Karpas-422 (cell line): ENCODE data around the gene AKT3. TPM values are rescaled to one million over a fixed set of nuclear protein-coding genes. Genes with fewer than 3 reads are reported as not detected.
A peak's percentile ranks its signal among the peaks of the same experiment; 100 is the strongest.

Experiments used
- DNase-seq: peaks from one replicate; pipeline ENCODE4 v3.0.0-alpha.2; 2015
- H2AFZ ChIP-seq: fragments of 200-600 bp; sonication (generic); 2 replicates; pipeline ENCODE4 v1.6.1; 2014; ENCODE audit warnings: antibody characterized with exemption, low read length, mixed read lengths
- H3K27ac ChIP-seq: fragments of 200-600 bp; sonication (generic); 2 replicates; pipeline ENCODE4 v1.5.1; 2014; ENCODE audit warnings: mild to moderate bottlenecking, low read length, moderate library complexity
- H3K27me3 ChIP-seq: fragments of 200-600 bp; sonication (generic); 2 replicates; pipeline ENCODE4 v1.6.1; 2014; ENCODE audit warnings: low read length, mixed read lengths
- H3K36me3 ChIP-seq: fragments of 200-600 bp; sonication (generic); 2 replicates; pipeline ENCODE4 v1.6.1; 2014; ENCODE audit warnings: low read length, mixed read lengths; ENCODE audit not compliant: insufficient read depth
- H3K4me1 ChIP-seq: fragments of 200-600 bp; sonication (generic); 2 replicates; pipeline ENCODE4 v1.6.1; 2014; ENCODE audit warnings: mild to moderate bottlenecking, low read length, mixed read lengths
- H3K4me2 ChIP-seq: fragments of 200-600 bp; sonication (generic); 2 replicates; pipeline ENCODE4 v1.6.1; 2014; ENCODE audit warnings: low read length, low read depth, mild to moderate bottlenecking; ENCODE audit not compliant: poor library complexity, severe bottlenecking
- H3K4me3 ChIP-seq: fragments of 200-600 bp; sonication (generic); 2 replicates; pipeline ENCODE4 v1.5.1; 2014; ENCODE audit warnings: mild to moderate bottlenecking, antibody characterized with exemption, low read length, mixed read lengths
- H3K79me2 ChIP-seq: fragments of 200-600 bp; sonication (generic); 2 replicates; pipeline ENCODE4 v1.6.1; 2014; ENCODE audit warnings: mild to moderate bottlenecking, low read length, mixed read lengths
- H3K9ac ChIP-seq: fragments of 200-600 bp; sonication (generic); 2 replicates; pipeline ENCODE4 v1.6.0; 2014; ENCODE audit warnings: low read length
- H3K9me2 ChIP-seq: fragments of 200-600 bp; sonication (generic), shearing (Covaris generic); replicated peaks from 2 replicates; pipeline ENCODE4 v1.6.0; 2014; ENCODE audit warnings: mild to moderate bottlenecking, low read length, moderate library complexity; ENCODE audit not compliant: insufficient read depth
- H3K9me3 ChIP-seq: fragments of 300-700, 200-600 bp; sonication (generic); 2 replicates; pipeline ENCODE4 v1.6.1; 2014; ENCODE audit warnings: low read length, mixed read lengths
- H4K20me1 ChIP-seq: fragments of 200-600 bp; sonication (generic); 2 replicates; pipeline ENCODE4 v1.6.1; 2014; ENCODE audit warnings: mild to moderate bottlenecking, antibody characterized with exemption, low read length, low read depth; ENCODE audit not compliant: insufficient read depth
- total RNA-seq: library from RNA; depleted of rRNA; stranded (reverse); fragments of >200 nt; shearing (Covaris generic); gene quantifications from 2 replicates; pipeline ENCODE4 v1.2.3, GENCODE V29; 2014; ENCODE audit warnings: low replicate concordance

AKT3 gene
- total RNA-seq, 1 experiment from 2014 or later, result 0.11 TPM

GRCh38 chr1:243763806-243764205, 86.2 kb downstream of the AKT3 start:
- Histone ChIP-seq H3K9ac (no peak overlapping the region), H3K79me2 (no peaks in the 10 kb centered on the region), H2AFZ (no peak overlapping the region), H3K27me3 (no peaks in the 10 kb centered on the region), H3K4me2 (no peak overlapping the region), H3K9me3 (no peaks in the 10 kb centered on the region), H3K9me2 (no peaks in the 10 kb centered on the region), H4K20me1 (no peaks in the 10 kb centered on the region), H3K27ac (no peak overlapping the region), H3K4me1 (no peaks in the 10 kb centered on the region), H3K36me3 (no peaks in the 10 kb centered on the region), H3K4me3 (no peak overlapping the region)
- no peak for DNase-seq

- H3K27ac ChIP-seq, result no peak overlapping the region
- no peak overlapping the region for H3K4me3 ChIP-seq
- no peak for DNase-seq
- H3K4me2 ChIP-seq, result no peak overlapping the region
- no peak overlapping the region for H3K9ac ChIP-seq
- no peaks in the 10 kb centered on the region for H3K9me3 ChIP-seq
- no peak overlapping the region for H2AFZ ChIP-seq
- H3K36me3 ChIP-seq, result no peaks in the 10 kb centered on the region
- H3K4me1 ChIP-seq, result no peaks in the 10 kb centered on the region
- H3K79me2 ChIP-seq, result no peaks in the 10 kb centered on the region
- H3K27me3 ChIP-seq, result no peaks in the 10 kb centered on the region
- H3K9me2 ChIP-seq, result no peaks in the 10 kb centered on the region
- H4K20me1 ChIP-seq, result no peaks in the 10 kb centered on the region
Observed at GRCh38 chr1:243758647-243759046, 91.4 kb downstream of the AKT3 start.

- Histone ChIP-seq H3K9ac (no peak overlapping the region), H3K79me2 (no peaks in the 10 kb centered on the region), H3K27me3 (no peaks in the 10 kb centered on the region), H3K9me2 (no peaks in the 10 kb centered on the region), H4K20me1 (no peaks in the 10 kb centered on the region), H3K27ac (no peak overlapping the region), H3K4me3 (no peak overlapping the region), H3K36me3 (no peaks in the 10 kb centered on the region), H3K4me2 (no peak overlapping the region), H3K9me3 (no peaks in the 10 kb centered on the region), H3K4me1 (no peaks in the 10 kb centered on the region), H2AFZ (no peak overlapping the region)
- no peak for DNase-seq
Observed at GRCh38 chr1:243756529-243756928, 93.5 kb downstream of the AKT3 start.

GRCh38 chr1:243754348-243754747, 95.7 kb downstream of the AKT3 start:
- no peaks in the 10 kb centered on the region for H3K4me1 ChIP-seq
- no peaks in the 10 kb centered on the region for H3K27me3 ChIP-seq
- H3K36me3 ChIP-seq, result no peaks in the 10 kb centered on the region
- no peaks in the 10 kb centered on the region for H4K20me1 ChIP-seq
- H2AFZ ChIP-seq, result no peak overlapping the region
- no peaks in the 10 kb centered on the region for H3K79me2 ChIP-seq
- no peaks in the 10 kb centered on the region for H3K9me2 ChIP-seq
- DNase-seq, result no peak
- no peaks in the 10 kb centered on the region for H3K9me3 ChIP-seq
- H3K4me2 ChIP-seq, result no peak overlapping the region
- H3K9ac ChIP-seq, result no peak overlapping the region
- no peak overlapping the region for H3K4me3 ChIP-seq
- H3K27ac ChIP-seq, result no peak overlapping the region

GRCh38 chr1:243751506-243751905, 98.5 kb downstream of the AKT3 start:
- Histone ChIP-seq H3K4me2 (no peak overlapping the region), H2AFZ (no peak overlapping the region), H3K27ac (no peak overlapping the region), H3K4me1 (no peaks in the 10 kb centered on the region), H3K9ac (no peak overlapping the region), H4K20me1 (no peaks in the 10 kb centered on the region), H3K9me2 (no peaks in the 10 kb centered on the region), H3K4me3 (no peak overlapping the region), H3K9me3 (no peaks in the 10 kb centered on the region), H3K27me3 (no peaks in the 10 kb centered on the region), H3K79me2 (no peaks in the 10 kb centered on the region), H3K36me3 (no peaks in the 10 kb centered on the region)
- no peak for DNase-seq

- Histone ChIP-seq H2AFZ (no peak overlapping the region), H3K9me3 (no peaks in the 10 kb centered on the region), H3K79me2 (no peaks in the 10 kb centered on the region), H3K36me3 (no peaks in the 10 kb centered on the region), H3K4me1 (no peaks in the 10 kb centered on the region), H3K4me3 (no peak overlapping the region), H4K20me1 (no peaks in the 10 kb centered on the region), H3K9ac (no peak overlapping the region), H3K4me2 (no peak overlapping the region), H3K9me2 (no peaks in the 10 kb centered on the region), H3K27me3 (no peaks in the 10 kb centered on the region), H3K27ac (no peak overlapping the region)
- DNase-seq, result peak; percentile 83
Observed at GRCh38 chr1:243748706-243749283, 101.2 kb downstream of the AKT3 start.

- Histone ChIP-seq H3K27me3 (no peaks in the 10 kb centered on the region), H3K9me3 (no peaks in the 10 kb centered on the region), H3K79me2 (no peaks in the 10 kb centered on the region), H3K36me3 (no peaks in the 10 kb centered on the region), H3K4me3 (no peak overlapping the region), H3K4me1 (no peaks in the 10 kb centered on the region), H3K27ac (no peak overlapping the region), H2AFZ (no peak overlapping the region), H3K9me2 (no peaks in the 10 kb centered on the region), H3K4me2 (no peak overlapping the region), H4K20me1 (no peaks in the 10 kb centered on the region), H3K9ac (no peak overlapping the region)
- no peak for DNase-seq
Observed at GRCh38 chr1:243748227-243748626, 101.8 kb downstream of the AKT3 start.

GRCh38 chr1:243746751-243747150, 103.3 kb downstream of the AKT3 start:
- Histone ChIP-seq H3K9ac (no peak overlapping the region), H2AFZ (no peak overlapping the region), H3K27ac (no peak overlapping the region), H4K20me1 (no peaks in the 10 kb centered on the region), H3K9me2 (no peaks in the 10 kb centered on the region), H3K4me3 (no peak overlapping the region), H3K36me3 (no peaks in the 10 kb centered on the region), H3K4me2 (no peak overlapping the region), H3K79me2 (no peaks in the 10 kb centered on the region), H3K4me1 (no peaks in the 10 kb centered on the region), H3K27me3 (no peaks in the 10 kb centered on the region), H3K9me3 (no peaks in the 10 kb centered on the region)
- no peak for DNase-seq

- H3K4me3 ChIP-seq, result no peak overlapping the region
Observed at GRCh38 chr1:243745356-243745755, 104.7 kb downstream of the AKT3 start.

More at GRCh38 chr1:243745356-243745755, 104.7 kb downstream of the AKT3 start:
- no peaks in the 10 kb centered on the region for H3K36me3 ChIP-seq
- H3K79me2 ChIP-seq, result no peaks in the 10 kb centered on the region
- no peaks in the 10 kb centered on the region for H3K27me3 ChIP-seq
- H4K20me1 ChIP-seq, result no peaks in the 10 kb centered on the region
- H2AFZ ChIP-seq, result no peak overlapping the region
- no peak for DNase-seq
- no peak overlapping the region for H3K4me2 ChIP-seq
- H3K9me3 ChIP-seq, result no peaks in the 10 kb centered on the region
- no peak overlapping the region for H3K27ac ChIP-seq
- H3K9me2 ChIP-seq, result no peaks in the 10 kb centered on the region
- H3K9ac ChIP-seq, result no peak overlapping the region
- H3K4me1 ChIP-seq, result no peaks in the 10 kb centered on the region
